Activated CD4-positive, alpha-beta memory T cell treated with anti-CD3 and anti-CD28 coated beads for 36 hours (primary cell): ENCODE results near the gene ADD3. TPM values are rescaled to one million over a fixed set of nuclear protein-coding genes. Genes with fewer than 3 reads are reported as not detected.

ENCODE experiments used
- CTCF ChIA-PET: fragments of 350-600 bp; sonication (Branson Sonifier 250); formaldehyde crosslinking; loops from one replicate; lab custom pipeline; 2021; ENCODE audit warnings: antibody characterized with exemption, inconsistent platforms; lab: Charles Lee
- POLR2A ChIA-PET: fragments of 350-600 bp; sonication (Branson Sonifier 250); formaldehyde crosslinking; loops from one replicate; lab custom pipeline; 2021; ENCODE audit warnings: antibody characterized with exemption; lab: Charles Lee
- DNase-seq: peaks from one replicate; pipeline ENCODE4 v3.0.0-alpha.2; 2020
- H3K27ac Mint-ChIP-seq: one replicate; pipeline ENCODE4 v1.8.0; 2021; ENCODE audit warnings: mixed read lengths
- H3K27me3 Mint-ChIP-seq: one replicate; pipeline ENCODE4 v1.8.0; 2021; ENCODE audit warnings: mixed read lengths
- H3K36me3 Mint-ChIP-seq: one replicate; pipeline ENCODE4 v1.8.0; 2021; ENCODE audit warnings: mixed read lengths
- H3K4me1 Mint-ChIP-seq: one replicate; pipeline ENCODE4 v1.8.0; 2021; ENCODE audit warnings: low read depth, mixed read lengths
- H3K4me3 Mint-ChIP-seq: one replicate; pipeline ENCODE4 v1.8.0; 2021; ENCODE audit warnings: mild to moderate bottlenecking, mixed read lengths
- H3K9me3 Mint-ChIP-seq: one replicate; pipeline ENCODE4 v1.8.0; 2021; ENCODE audit warnings: mixed read lengths
- intact Hi-C: fragments of 100-400 bp; cut with micrococcal nuclease; formaldehyde crosslinking; loops from one replicate; pipeline ENCODE4 v1.15.1; 2023
- total RNA-seq, 2 experiments: library from RNA; stranded (reverse); gene quantifications; one replicate each; pipeline ENCODE4 v1.2.3, GENCODE V29; 2021

The ADD3 gene
- total RNA-seq, 2 experiments from 2014 or later, result 92.3 to 93.3 TPM

DNA sequence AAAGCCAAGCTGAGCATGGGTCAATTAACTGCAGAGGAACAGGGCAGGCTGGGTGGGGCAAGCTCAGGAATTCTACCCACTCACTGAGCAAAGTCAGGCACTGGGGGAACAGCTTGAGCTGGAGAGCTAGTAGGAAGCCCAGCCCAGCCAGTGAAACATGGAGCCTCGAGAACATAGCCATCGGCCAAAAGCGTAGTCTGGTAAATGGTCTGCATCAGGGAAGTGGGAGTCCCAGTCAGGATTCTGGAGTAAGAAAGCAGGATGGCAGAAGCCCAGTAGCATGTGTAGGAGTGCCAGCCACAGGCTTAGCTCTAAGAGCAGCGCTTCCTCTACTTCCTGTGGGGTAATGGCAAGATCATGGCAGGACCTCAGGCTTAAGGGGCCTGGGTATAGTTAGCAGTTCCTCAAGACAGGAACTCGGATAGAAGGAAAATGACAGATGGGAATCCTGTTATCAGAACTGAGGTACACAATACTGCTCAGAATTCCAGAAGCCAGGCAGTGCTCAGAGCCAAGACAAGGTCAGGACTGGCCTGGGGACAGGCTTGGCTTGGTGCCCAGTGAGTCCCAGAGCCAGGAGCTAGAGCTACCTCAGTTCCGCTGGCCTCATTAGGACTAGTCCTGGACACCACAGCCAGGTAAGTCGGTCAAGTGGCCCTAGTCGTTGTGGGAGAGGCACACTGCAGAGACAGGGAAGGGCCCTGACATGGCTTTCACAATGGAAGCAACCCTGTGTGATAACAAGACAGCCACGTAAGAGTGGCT is 134.3 kb downstream of the ADD3 start:
- no peak for DNase-seq
- Mint-ChIP-seq H3K4me1 (peaks cover 30% of the 10 kb centered on the region), H3K4me3 (no peak overlapping the region), H3K9me3 (no peaks in the 10 kb centered on the region), H3K27ac (no peak overlapping the region), H3K27me3 (no peaks in the 10 kb centered on the region), H3K36me3 (no peaks in the 10 kb centered on the region)
- intact Hi-C loops, result loop anchor here (2.0 kb wide), 1 partner anchor 15 kb away; no protein-coding TSS in a partner anchor
- ChIA-PET POLR2A (no interaction called here), CTCF (interaction anchor here (0.6 to 2.8 kb wide), 4 partner anchors 18 to 416 kb away, joined by 3 to 20 read pairs (median 5); no protein-coding TSS in a partner anchor)

- intact Hi-C loops, result loop anchor here (2.0 kb wide), 1 partner anchor 14 kb away; no protein-coding TSS in a partner anchor
- CTCF ChIA-PET, result interaction anchor here (0.6 kb wide), 2 partner anchors 65 to 188 kb away, joined by 3 read pairs; partner anchors contain the start of gene MXI1
- H3K27ac Mint-ChIP-seq, result no peak overlapping the region
Observed at GRCh38 chr10:110142965-110143364, 135.2 kb downstream of the ADD3 start.

GRCh38 chr10:110144507-110144906 is 136.7 kb downstream of the ADD3 start:
- Mint-ChIP-seq H3K4me1 (peaks cover 19% of the 10 kb centered on the region), H3K9me3 (no peaks in the 10 kb centered on the region), H3K27me3 (peaks cover 7% of the 10 kb centered on the region), H3K27ac (no peak overlapping the region), H3K4me3 (no peak overlapping the region), H3K36me3 (no peaks in the 10 kb centered on the region)
- CTCF ChIA-PET, result interaction anchor here (1.1 to 2.3 kb wide), 5 partner anchors 61 to 161 kb away, joined by 3 to 9 read pairs (median 5); no protein-coding TSS in a partner anchor
- intact Hi-C loops, result no loop called here
- no peak for DNase-seq
- POLR2A ChIA-PET, result interaction anchor here (0.5 to 2.9 kb wide), 2 partner anchors 65 to 142 kb away, joined by 3 to 11 read pairs; no protein-coding TSS in a partner anchor

More at GRCh38 chr10:110142965-110143364, 135.2 kb downstream of the ADD3 start:
- no peaks in the 10 kb centered on the region for H3K9me3 Mint-ChIP-seq
- no peaks in the 10 kb centered on the region for H3K36me3 Mint-ChIP-seq
- POLR2A ChIA-PET, result interaction anchor here (2.9 kb wide), 1 partner anchor 66 kb away, joined by 11 read pairs; no protein-coding TSS in a partner anchor
- H3K27me3 Mint-ChIP-seq, result peaks cover 2% of the 10 kb centered on the region
- peaks cover 22% of the 10 kb centered on the region for H3K4me1 Mint-ChIP-seq
- DNase-seq, result no peak
- H3K4me3 Mint-ChIP-seq, result no peak overlapping the region

- no peak overlapping the region for H3K27ac Mint-ChIP-seq
- no peaks in the 10 kb centered on the region for H3K9me3 Mint-ChIP-seq
- peaks cover 27% of the 10 kb centered on the region for H3K27me3 Mint-ChIP-seq
- no peak for DNase-seq
- intact Hi-C loops, result no loop called here
- POLR2A ChIA-PET, result interaction anchor here (0.5 kb wide), 1 partner anchor 38 kb away, joined by 4 read pairs; no protein-coding TSS in a partner anchor
- CTCF ChIA-PET, result interaction anchor here (1.5 kb wide), 1 partner anchor 132 kb away, joined by 5 read pairs; no protein-coding TSS in a partner anchor
- H3K4me3 Mint-ChIP-seq, result no peak overlapping the region
- H3K36me3 Mint-ChIP-seq, result no peaks in the 10 kb centered on the region
- peaks cover 4% of the 10 kb centered on the region for H3K4me1 Mint-ChIP-seq
Observed at GRCh38 chr10:110147961-110148360, 140.2 kb downstream of the ADD3 start.

DNA sequence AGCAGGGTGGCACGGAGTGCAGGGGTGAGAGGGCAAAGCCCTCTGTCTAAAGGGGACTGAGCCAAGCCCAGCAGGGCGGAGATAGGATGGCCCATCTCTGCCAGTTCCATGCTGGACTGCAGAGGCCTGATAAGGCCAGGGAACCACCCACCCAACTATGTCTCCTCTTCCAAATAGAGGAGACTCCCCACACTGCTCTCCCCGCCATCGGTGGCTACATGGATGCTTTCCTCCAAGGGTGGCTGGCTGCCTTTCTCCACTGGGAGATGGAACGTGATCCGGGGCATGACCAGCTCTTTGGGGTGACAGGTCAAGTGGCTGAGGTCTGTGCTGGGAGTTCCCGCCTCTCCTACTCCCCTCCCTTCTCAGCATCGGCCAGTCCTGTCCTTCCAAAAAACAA is 141.5 kb downstream of the ADD3 start:
- H3K4me1 Mint-ChIP-seq, result peaks cover 3% of the 10 kb centered on the region
- peaks cover 39% of the 10 kb centered on the region for H3K27me3 Mint-ChIP-seq
- POLR2A ChIA-PET, result no interaction called here
- DNase-seq, result no peak
- H3K36me3 Mint-ChIP-seq, result no peaks in the 10 kb centered on the region
- H3K27ac Mint-ChIP-seq, result no peak overlapping the region
- intact Hi-C loops, result no loop called here
- H3K9me3 Mint-ChIP-seq, result no peaks in the 10 kb centered on the region
- CTCF ChIA-PET, result interaction anchor here (2.5 kb wide), 1 partner anchor 11 kb away, joined by 10 read pairs; no protein-coding TSS in a partner anchor
- H3K4me3 Mint-ChIP-seq, result no peak overlapping the region

GRCh38 chr10:110150046-110150445 is 142.3 kb downstream of the ADD3 start:
- no peaks in the 10 kb centered on the region for H3K36me3 Mint-ChIP-seq
- ChIA-PET CTCF (interaction anchor here (2.5 kb wide), 1 partner anchor 12 kb away, joined by 10 read pairs; no protein-coding TSS in a partner anchor), POLR2A (no interaction called here)
- H3K27me3 Mint-ChIP-seq, result peaks cover 45% of the 10 kb centered on the region
- no peak for DNase-seq
- no peak overlapping the region for H3K27ac Mint-ChIP-seq
- H3K4me3 Mint-ChIP-seq, result no peak overlapping the region
- no peaks in the 10 kb centered on the region for H3K9me3 Mint-ChIP-seq
- peaks cover 3% of the 10 kb centered on the region for H3K4me1 Mint-ChIP-seq
- intact Hi-C loops, result no loop called here

DNA sequence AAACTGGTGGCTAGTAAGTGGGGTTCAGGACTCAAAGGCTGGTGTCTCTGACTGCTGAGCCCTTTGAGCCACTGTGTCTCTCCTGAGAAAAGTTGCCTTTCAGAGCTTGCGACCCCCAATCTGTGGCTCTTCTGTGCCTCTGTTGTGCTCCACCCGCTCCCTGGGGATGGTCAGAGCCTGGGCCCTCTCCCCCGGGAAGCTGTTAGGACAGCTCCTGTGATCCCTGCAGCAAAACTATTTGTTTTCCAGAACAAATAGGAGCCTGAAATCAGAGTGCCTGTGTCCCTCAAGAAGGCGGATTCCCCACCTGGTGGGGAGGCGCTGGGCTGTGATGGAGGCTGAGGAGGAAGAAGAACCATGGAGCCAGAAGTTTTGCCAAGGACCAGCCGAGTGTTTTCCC is 143.2 kb downstream of the ADD3 start:
- intact Hi-C loops, result no loop called here
- Mint-ChIP-seq H3K4me3 (no peak overlapping the region), H3K27ac (no peak overlapping the region), H3K9me3 (no peaks in the 10 kb centered on the region), H3K27me3 (peaks cover 48% of the 10 kb centered on the region), H3K36me3 (no peaks in the 10 kb centered on the region), H3K4me1 (peaks cover 6% of the 10 kb centered on the region)
- no peak for DNase-seq
- ChIA-PET CTCF (interaction anchor here (2.5 kb wide), 1 partner anchor 13 kb away, joined by 10 read pairs; no protein-coding TSS in a partner anchor), POLR2A (no interaction called here)

DNA sequence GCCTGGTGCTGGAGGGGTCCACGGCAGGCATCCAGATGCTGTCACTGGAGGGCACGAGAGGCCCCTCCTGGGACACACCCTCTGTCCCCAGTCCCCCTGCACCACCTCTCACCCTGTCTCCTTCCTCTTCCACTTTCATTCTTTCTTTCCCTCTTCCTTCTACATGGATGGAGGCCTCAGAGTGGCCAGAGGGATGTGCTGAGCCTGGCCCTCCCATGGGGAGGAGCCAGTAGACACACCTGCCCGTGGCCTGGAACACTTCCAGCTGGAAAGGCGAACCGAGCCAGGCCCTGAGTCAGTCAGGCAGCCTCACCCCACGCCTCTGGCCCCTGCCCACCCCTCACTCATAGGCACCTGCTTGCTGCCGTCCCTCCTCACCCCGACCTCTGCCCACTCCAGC is 143.7 kb downstream of the ADD3 start:
- ChIA-PET CTCF (interaction anchor here (2.5 kb wide), 1 partner anchor 14 kb away, joined by 10 read pairs; no protein-coding TSS in a partner anchor), POLR2A (interaction anchor here (1.0 kb wide), 1 partner anchor 56 kb away, joined by 3 read pairs; the partner anchor contains the start of gene MXI1)
- Mint-ChIP-seq H3K27me3 (peaks cover 48% of the 10 kb centered on the region), H3K9me3 (no peaks in the 10 kb centered on the region), H3K4me3 (no peak overlapping the region), H3K4me1 (peaks cover 7% of the 10 kb centered on the region), H3K27ac (no peak overlapping the region), H3K36me3 (no peaks in the 10 kb centered on the region)
- intact Hi-C loops, result no loop called here
- no peak for DNase-seq

DNA sequence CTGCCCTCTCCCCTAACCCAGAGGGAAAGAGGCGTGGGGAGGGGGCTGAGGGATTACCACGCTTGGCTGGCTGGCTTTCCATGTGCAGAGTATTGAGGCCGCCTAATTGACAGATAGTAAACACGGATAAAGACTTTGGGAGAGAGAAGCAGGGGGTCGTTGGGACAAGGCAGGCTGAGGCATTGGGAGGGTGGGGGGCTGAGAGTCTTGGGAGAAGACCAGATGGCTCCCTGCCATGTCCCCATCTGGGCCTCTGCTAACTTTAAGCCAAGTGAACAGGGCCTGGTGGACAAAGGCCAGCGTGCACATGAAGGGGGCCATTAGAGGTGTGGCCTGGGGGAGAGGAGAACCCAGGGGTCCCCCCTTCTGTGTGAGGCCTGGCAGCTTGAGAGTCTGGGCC is 144.2 kb downstream of the ADD3 start:
- no peak for DNase-seq
- no peak overlapping the region for H3K4me3 Mint-ChIP-seq
- intact Hi-C loops, result no loop called here
- H3K36me3 Mint-ChIP-seq, result no peaks in the 10 kb centered on the region
- ChIA-PET CTCF (no interaction called here), POLR2A (interaction anchor here (0.9 to 1.0 kb wide), 2 partner anchors 55 to 142 kb away, joined by 3 read pairs; partner anchors contain the start of gene MXI1)
- H3K27ac Mint-ChIP-seq, result no peak overlapping the region
- H3K27me3 Mint-ChIP-seq, result peaks cover 48% of the 10 kb centered on the region
- H3K9me3 Mint-ChIP-seq, result no peaks in the 10 kb centered on the region
- H3K4me1 Mint-ChIP-seq, result peaks cover 12% of the 10 kb centered on the region

GRCh38 chr10:110153396-110153795 is 145.6 kb downstream of the ADD3 start:
- DNase-seq, result no peak
- intact Hi-C loops, result no loop called here
- Mint-ChIP-seq H3K27ac (no peak overlapping the region), H3K27me3 (peaks cover 53% of the 10 kb centered on the region), H3K9me3 (no peaks in the 10 kb centered on the region), H3K4me3 (no peak overlapping the region), H3K4me1 (peaks cover 19% of the 10 kb centered on the region), H3K36me3 (no peaks in the 10 kb centered on the region)
- ChIA-PET CTCF (no interaction called here), POLR2A (no interaction called here)

DNA sequence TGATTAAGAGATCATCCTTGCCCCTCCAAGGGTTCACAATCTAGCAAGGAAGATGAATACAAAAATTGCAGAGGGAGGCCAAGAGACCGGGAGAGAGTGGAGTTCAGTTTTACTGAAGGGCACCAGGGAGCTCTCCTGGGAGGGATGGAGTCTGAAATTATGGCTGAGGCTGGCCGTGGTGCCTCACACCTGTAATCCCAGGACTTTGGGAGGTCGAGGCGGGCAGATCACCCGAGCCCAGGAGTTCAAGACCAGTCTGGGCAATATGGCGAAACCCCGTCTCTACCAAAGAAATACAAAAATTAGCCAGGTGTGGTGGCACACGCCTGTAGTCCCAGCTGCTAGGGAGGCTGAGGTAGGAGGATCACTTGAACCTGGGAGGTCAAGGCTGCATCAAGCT is 148.3 kb downstream of the ADD3 start:
- H3K27me3 Mint-ChIP-seq, result peaks cover 62% of the 10 kb centered on the region
- intact Hi-C loops, result loop anchor here (2.0 kb wide), 2 partner anchors 13 to 51 kb away; partner anchors contain the start of gene MXI1
- no peak overlapping the region for H3K27ac Mint-ChIP-seq
- no peaks in the 10 kb centered on the region for H3K9me3 Mint-ChIP-seq
- CTCF ChIA-PET, result interaction anchor here (0.9 kb wide), 1 partner anchor 18 kb away, joined by 3 read pairs; no protein-coding TSS in a partner anchor
- peaks cover 19% of the 10 kb centered on the region for H3K4me1 Mint-ChIP-seq
- H3K4me3 Mint-ChIP-seq, result no peak overlapping the region
- H3K36me3 Mint-ChIP-seq, result no peaks in the 10 kb centered on the region
- POLR2A ChIA-PET, result no interaction called here
- no peak for DNase-seq
